Measurements from ENCODE around the gene SEMA4D. TPM values are rescaled to one million over a fixed set of nuclear protein-coding genes. Genes with fewer than 3 reads are reported as not detected.

The SEMA4D gene
- polyA plus RNA-seq, 1 experiment: 0.50 TPM

- no peaks in the 10 kb centered on the region; the same call in 1 of the 2 replicates for H3K36me3 ChIP-seq (ENCODE audit: control insufficient read depth, insufficient read depth, low read length)
- DNase-seq (ENCODE audit: low read depth): no peak
- CTCF ChIA-PET: no interaction called here
- POLR2A ChIA-PET: no interaction called here
- H3K4me3 ChIP-seq (ENCODE audit: low read depth, low read length): no peak overlapping the region
- H3K27me3 ChIP-seq (ENCODE audit: control insufficient read depth, insufficient read depth, low read length): no peaks in the 10 kb centered on the region
- TF ChIP-seq, protein P1, sequence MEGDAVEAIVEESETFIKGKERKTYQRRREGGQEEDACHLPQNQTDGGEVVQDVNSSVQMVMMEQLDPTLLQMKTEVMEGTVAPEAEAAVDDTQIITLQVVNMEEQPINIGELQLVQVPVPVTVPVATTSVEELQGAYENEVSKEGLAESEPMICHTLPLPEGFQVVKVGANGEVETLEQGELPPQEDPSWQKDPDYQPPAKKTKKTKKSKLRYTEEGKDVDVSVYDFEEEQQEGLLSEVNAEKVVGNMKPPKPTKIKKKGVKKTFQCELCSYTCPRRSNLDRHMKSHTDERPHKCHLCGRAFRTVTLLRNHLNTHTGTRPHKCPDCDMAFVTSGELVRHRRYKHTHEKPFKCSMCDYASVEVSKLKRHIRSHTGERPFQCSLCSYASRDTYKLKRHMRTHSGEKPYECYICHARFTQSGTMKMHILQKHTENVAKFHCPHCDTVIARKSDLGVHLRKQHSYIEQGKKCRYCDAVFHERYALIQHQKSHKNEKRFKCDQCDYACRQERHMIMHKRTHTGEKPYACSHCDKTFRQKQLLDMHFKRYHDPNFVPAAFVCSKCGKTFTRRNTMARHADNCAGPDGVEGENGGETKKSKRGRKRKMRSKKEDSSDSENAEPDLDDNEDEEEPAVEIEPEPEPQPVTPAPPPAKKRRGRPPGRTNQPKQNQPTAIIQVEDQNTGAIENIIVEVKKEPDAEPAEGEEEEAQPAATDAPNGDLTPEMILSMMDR (IDR thresholded peaks at IDR 0.05; ENCODE audit: insufficient read depth, low read depth, low read length): no peak
Observed at GRCh38 chr9:89458768-89459496, 39.0 kb downstream of the SEMA4D start.

- Histone ChIP-seq H3K36me3 (ENCODE audit: control insufficient read depth, insufficient read depth, low read length) (no peaks in the 10 kb centered on the region; the same call in 1 of the 2 replicates), H3K4me3 (ENCODE audit: low read depth, low read length) (no peak overlapping the region), H3K27me3 (ENCODE audit: control insufficient read depth, insufficient read depth, low read length) (no peaks in the 10 kb centered on the region)
- CTCF ChIA-PET: no interaction called here
- POLR2A ChIA-PET: no interaction called here
- TF ChIP-seq, protein P1 (IDR thresholded peaks at IDR 0.05; ENCODE audit: insufficient read depth, low read depth, low read length): no peak
- DNase-seq (ENCODE audit: low read depth): no peak
Observed at GRCh38 chr9:89457376-89457855, 40.5 kb downstream of the SEMA4D start.

GRCh38 chr9:89455356-89455824, 42.5 kb downstream of the SEMA4D start:
- CTCF ChIA-PET: interaction anchor here (0.6 kb wide), 1 partner anchor 57 kb away, joined by 3 read pairs; no protein-coding TSS in a partner anchor
- no peak for DNase-seq (ENCODE audit: low read depth)
- Histone ChIP-seq H3K36me3 (ENCODE audit: control insufficient read depth, insufficient read depth, low read length) (no peaks in the 10 kb centered on the region; the same call in 1 of the 2 replicates), H3K27me3 (ENCODE audit: control insufficient read depth, insufficient read depth, low read length) (no peaks in the 10 kb centered on the region), H3K4me3 (ENCODE audit: low read depth, low read length) (no peak overlapping the region)
- TF ChIP-seq, protein P1 (IDR thresholded peaks at IDR 0.05; ENCODE audit: insufficient read depth, low read depth, low read length): no peak
- POLR2A ChIA-PET: no interaction called here

- H3K36me3 ChIP-seq (ENCODE audit: control insufficient read depth, insufficient read depth, low read length): no peaks in the 10 kb centered on the region; the same call in 1 of the 2 replicates
- POLR2A ChIA-PET: no interaction called here
- H3K27me3 ChIP-seq (ENCODE audit: control insufficient read depth, insufficient read depth, low read length): no peaks in the 10 kb centered on the region
- TF ChIP-seq, protein P1 (IDR thresholded peaks at IDR 0.05; ENCODE audit: insufficient read depth, low read depth, low read length): no peak
- H3K4me3 ChIP-seq (ENCODE audit: low read depth, low read length): no peak overlapping the region
- DNase-seq (ENCODE audit: low read depth): no peak
- CTCF ChIA-PET: no interaction called here
Observed at GRCh38 chr9:89454498-89455355, 43.2 kb downstream of the SEMA4D start.

- TF ChIP-seq, protein P1 (IDR thresholded peaks at IDR 0.05; ENCODE audit: insufficient read depth, low read depth, low read length): no peak
- Histone ChIP-seq H3K4me3 (ENCODE audit: low read depth, low read length) (no peak overlapping the region), H3K27me3 (ENCODE audit: control insufficient read depth, insufficient read depth, low read length) (no peaks in the 10 kb centered on the region), H3K36me3 (ENCODE audit: control insufficient read depth, insufficient read depth, low read length) (no peaks in the 10 kb centered on the region; the same call in 1 of the 2 replicates)
- DNase-seq (ENCODE audit: low read depth): no peak
- ChIA-PET POLR2A (no interaction called here), CTCF (no interaction called here)
Observed at GRCh38 chr9:89453452-89453851, 44.5 kb downstream of the SEMA4D start.

Measured in BJ (cell line).